ENCODE measurements around the gene RGS9.
"Not testable (repeated sequence)": the region's sequence is repeated elsewhere in the genome, so short reads cannot be mapped to it uniquely, and the experiment has no call there.

RGS9 gene

GRCh38 chr17:65137021-65137939 is at the start of gene RGS9:
Gene RGS9, plus strand, starts transcription at chr17:65137370. Its CDS starts 171 bp downstream, at chr17:65137541.
- DNase-seq = peak; percentile 87

- no peak for DNase-seq
These were observed 48.4 kb upstream of the RGS9 start for GRCh38 chr17:65088621-65089360.

- no peak for DNase-seq
These were observed 44.9 kb upstream of the RGS9 start for GRCh38 chr17:65092262-65092661.

GRCh38 chr17:65092721-65093356 is 44.3 kb upstream of the RGS9 start:
- not testable (repeated sequence) for DNase-seq

- no peak for DNase-seq
These were observed 43.2 kb upstream of the RGS9 start for GRCh38 chr17:65093930-65094329.

- no peak for DNase-seq
These were observed 41.7 kb upstream of the RGS9 start for GRCh38 chr17:65095465-65095864.

GRCh38 chr17:65096382-65096781 is 40.8 kb upstream of the RGS9 start:
- not testable (repeated sequence) for DNase-seq

GRCh38 chr17:65097110-65097509 is 40.1 kb upstream of the RGS9 start:
- no peak for DNase-seq

- no peak for DNase-seq
These were observed 37.7 kb upstream of the RGS9 start for GRCh38 chr17:65099475-65099874.

GRCh38 chr17:65099941-65100315 is 37.2 kb upstream of the RGS9 start:
- DNase-seq = no peak

GRCh38 chr17:65100316-65101140 is 36.6 kb upstream of the RGS9 start:
- peak; percentile 89 for DNase-seq

- DNase-seq = no peak
These were observed 35.8 kb upstream of the RGS9 start for GRCh38 chr17:65101371-65101770.

GRCh38 chr17:65102235-65102634 is 34.9 kb upstream of the RGS9 start:
- no peak for DNase-seq

GRCh38 chr17:65102788-65103187 is 34.4 kb upstream of the RGS9 start:
- no peak for DNase-seq

GRCh38 chr17:65103431-65103830 is 33.7 kb upstream of the RGS9 start:
- no peak for DNase-seq

- no peak for DNase-seq
These were observed 33.3 kb upstream of the RGS9 start for GRCh38 chr17:65103896-65104295.

- DNase-seq = no peak
These were observed 32.6 kb upstream of the RGS9 start for GRCh38 chr17:65104541-65104940.

GRCh38 chr17:65104973-65105372 is 32.2 kb upstream of the RGS9 start:
- no peak for DNase-seq

- no peak for DNase-seq
These were observed 29.0 kb upstream of the RGS9 start for GRCh38 chr17:65108152-65108551.

- no peak for DNase-seq
These were observed 27.6 kb upstream of the RGS9 start for GRCh38 chr17:65109543-65109942.

GRCh38 chr17:65109990-65110680 is 27.0 kb upstream of the RGS9 start:
- no peak for DNase-seq

GRCh38 chr17:65115839-65116238 is 21.3 kb upstream of the RGS9 start:
- no peak for DNase-seq
